ENCODE measurements around the gene CD70.

DNA sequence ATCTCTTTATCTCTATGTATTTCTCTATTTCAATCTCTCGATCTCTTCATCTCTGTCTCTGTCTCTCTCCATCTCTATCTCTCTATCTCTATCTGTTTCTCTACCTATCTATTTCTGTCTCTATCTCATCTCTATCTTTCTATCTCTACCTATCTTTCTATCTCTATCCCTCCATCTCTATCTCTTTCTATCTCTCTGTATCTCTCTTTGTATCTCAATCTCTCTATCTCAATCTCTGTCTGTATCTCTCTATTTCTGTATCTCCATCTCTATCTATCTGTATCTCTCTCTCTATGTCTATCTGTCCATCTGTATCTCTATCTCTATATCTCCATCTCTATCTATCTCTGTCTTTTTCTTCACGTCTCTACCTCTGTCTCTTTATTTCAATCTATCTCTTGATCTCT, 34.9 kb downstream of the CD70 start:
- TF ChIP-seq, protein P1, sequence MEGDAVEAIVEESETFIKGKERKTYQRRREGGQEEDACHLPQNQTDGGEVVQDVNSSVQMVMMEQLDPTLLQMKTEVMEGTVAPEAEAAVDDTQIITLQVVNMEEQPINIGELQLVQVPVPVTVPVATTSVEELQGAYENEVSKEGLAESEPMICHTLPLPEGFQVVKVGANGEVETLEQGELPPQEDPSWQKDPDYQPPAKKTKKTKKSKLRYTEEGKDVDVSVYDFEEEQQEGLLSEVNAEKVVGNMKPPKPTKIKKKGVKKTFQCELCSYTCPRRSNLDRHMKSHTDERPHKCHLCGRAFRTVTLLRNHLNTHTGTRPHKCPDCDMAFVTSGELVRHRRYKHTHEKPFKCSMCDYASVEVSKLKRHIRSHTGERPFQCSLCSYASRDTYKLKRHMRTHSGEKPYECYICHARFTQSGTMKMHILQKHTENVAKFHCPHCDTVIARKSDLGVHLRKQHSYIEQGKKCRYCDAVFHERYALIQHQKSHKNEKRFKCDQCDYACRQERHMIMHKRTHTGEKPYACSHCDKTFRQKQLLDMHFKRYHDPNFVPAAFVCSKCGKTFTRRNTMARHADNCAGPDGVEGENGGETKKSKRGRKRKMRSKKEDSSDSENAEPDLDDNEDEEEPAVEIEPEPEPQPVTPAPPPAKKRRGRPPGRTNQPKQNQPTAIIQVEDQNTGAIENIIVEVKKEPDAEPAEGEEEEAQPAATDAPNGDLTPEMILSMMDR (IDR thresholded peaks at IDR 0.05) = no peak
- TF ChIP-seq POLR2A (IDR thresholded peaks at IDR 0.05) = no peak

All from testis (tissue), 2 donors.